Stimulated activated naive CD4-positive, alpha-beta T cell (primary cell): ENCODE data around the gene PLCXD1.
"Not testable (repeated sequence)": the region's sequence is repeated elsewhere in the genome, so short reads cannot be mapped to it uniquely, and the experiment has no call there.

Experiments
- DNase-seq, 6 experiments: peaks; one replicate each; lab custom pipeline; 2025; lab: John Stamatoyannopoulos, UW

Gene PLCXD1

DNA sequence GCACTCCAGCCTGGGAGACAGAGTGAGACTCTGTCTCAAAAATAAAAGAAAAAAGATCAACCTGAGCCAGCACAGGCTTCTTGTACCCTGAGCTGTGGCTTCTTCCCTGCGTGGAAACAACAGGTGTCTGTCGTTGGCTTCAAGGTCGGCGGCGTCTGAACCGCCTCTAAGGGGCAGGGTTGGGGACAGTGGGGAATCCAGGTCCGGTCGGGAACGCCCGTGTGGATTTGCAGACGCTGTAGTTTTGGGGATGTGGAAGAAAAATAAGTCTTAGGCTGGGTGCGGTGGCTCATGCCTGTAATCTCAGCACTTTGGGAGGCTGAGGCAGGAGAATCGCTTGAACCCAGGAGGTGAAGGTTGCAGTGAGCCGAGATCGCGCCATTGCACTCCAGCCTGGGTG, 17.2 kb upstream of the PLCXD1 start:
- DNase-seq, result not testable (repeated sequence)

DNA sequence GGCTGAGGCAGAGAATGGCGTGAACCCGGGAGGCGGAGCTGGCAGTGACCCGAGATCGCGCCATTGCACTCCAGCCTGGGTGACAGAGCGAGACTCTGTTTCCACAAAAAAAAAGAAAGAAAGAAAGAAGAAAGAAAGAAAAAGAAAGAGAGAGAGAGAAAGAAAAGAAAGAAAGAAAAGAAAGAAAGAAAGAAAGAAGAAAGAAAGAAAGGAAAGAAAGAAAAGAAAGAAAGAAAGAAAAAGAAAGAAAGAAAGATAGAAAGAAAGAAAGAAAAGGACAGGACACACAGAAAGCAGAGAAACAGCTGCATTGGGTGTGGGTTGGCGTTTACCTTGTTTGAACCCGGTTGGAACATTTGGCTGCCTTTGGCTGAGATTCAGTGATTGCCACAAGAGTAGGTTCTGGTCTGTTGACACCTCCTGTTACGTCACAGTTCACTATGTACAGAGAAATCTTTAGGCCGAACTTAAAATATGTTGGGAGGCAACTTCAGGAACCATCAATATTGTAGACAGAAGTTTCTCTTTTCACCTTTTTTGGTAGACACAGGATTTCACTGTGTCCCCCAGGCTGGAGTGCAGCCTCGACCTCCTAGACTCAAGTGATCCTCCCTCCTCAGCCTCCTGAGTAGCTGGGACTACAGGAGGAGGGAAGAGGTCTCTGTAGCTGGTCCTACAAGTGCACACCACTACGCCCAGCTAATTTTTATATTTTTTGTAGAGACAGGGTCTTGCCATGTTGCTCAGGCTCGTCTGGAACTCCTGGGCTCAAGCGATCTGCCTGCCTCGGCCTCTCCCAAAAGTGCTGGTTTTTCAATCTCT, 16.3 kb upstream of the PLCXD1 start:
- DNase-seq, result no peak

DNA sequence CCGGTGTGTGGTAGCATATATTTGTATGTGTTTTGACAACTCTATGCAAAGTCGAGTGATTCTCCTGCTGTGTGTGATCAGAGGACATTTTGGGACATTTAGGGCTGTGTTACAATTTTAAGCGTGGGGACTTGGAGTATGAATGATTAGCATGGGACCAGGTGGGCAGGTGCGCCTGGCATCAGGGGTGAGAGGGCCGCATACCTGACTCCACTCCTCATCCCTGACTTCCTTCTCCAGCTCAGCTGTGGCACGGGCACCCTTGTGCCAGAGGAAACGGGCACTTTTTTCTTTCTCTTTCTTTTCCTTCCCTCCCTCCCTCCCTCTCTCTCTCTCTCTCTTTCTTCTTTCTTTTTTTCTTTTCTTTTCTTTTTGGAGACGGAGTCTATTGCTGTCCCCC, 15.7 kb upstream of the PLCXD1 start:
- DNase-seq, result no peak

DNA sequence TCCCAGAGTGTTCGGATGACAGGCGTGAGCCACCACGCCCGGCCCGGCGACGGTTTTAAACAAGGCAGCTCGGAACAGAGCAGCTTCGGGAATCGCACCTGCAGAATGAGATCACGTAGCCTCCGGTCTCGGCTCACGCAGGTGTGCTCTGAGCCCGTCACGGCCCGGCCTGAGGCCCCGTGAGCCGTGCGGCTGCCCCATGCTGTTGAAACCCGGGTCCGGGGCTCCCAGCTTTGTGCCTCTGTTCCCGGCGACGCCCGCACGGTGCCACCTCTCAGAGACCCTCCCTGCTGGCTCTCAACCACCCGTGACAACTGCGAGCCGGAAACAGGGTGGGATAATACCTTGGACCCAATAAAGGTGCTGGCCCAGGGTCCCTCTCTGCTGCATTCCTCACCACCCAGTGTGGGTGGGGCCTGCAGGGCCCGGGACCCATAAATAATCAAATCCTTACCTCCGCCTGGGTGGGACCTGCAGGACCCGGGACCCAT, 13.4 kb upstream of the PLCXD1 start:
- DNase-seq, result no peak

DNA sequence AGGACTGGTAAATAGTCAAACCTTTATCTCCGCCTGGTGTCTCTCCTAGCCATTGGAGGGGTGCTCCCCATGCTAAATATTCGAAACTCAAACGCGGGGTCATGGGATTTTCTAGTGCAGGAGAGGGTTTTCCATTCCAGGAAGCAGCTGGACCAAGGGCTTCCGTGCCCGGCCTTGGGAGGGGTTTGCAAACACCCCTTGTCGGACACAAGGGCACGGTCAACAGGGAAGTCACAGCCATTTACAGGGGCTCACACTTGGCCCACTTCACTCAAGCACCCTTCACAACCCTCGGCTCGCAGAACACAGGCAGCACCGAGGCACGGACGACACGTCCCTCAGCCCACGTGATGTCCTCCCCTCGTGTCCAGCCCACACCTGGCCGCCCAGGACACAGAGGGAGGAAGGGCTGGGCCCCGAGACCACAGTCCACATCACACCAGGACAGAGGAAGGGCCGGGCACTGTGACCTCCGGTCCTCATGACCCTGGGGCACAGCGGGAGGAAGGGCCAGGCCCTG, 10.3 kb upstream of the PLCXD1 start:
- DNase-seq, result no peak

DNA sequence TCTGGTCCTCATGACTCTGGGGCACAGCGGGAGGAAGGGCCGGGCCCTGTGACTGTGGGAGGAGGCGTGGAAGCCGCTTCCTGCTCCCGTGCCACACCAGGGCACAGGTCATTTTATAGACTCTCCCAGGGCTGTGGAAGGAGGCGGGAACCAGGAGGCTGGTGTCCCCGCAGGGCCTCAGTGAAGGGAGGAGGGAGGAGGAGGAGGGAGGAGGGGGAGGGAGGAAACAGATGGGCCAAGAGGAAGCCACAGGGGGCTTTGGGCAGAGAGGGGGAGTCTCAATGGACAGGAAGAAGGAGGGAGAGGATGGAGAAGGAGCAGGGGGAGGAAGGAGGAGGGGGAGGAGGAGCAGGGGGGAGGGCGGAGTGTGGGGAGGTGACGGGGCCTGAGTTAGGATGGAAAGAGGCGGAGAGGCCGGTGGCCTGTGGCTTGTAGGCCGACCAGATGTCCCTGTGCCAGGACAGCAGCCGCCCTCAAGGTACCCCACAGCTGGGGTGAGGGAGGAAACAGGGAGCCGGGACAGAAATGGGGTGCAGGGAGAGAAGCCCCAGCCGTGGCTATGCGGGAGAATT, 6.2 kb upstream of the PLCXD1 start:
- DNase-seq, result no peak

DNA sequence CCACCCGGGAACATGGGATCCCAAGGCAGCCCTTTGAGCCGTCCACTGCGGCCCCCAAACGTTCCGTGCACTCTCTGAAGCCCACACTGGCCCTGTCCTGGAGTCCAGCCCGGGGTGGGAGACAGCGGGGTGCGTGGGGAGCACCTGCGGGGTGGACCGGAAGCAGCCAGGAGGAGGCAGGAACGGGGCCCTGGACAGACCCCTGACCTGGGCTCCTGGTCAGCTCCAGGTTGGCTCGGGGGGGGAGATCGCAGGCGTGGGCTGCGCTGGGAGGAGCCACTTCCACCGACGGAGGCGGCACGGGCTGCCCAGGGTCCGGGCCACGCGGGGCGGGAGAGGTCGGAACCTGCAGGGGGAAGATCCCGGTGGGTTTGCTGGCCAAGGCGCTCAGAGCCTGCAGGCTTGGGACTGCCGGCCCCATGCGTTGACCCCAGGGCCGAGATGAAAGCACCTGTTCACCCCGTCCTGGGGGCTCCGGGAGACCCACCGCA, 5.7 kb upstream of the PLCXD1 start:
- DNase-seq, result no peak

DNA sequence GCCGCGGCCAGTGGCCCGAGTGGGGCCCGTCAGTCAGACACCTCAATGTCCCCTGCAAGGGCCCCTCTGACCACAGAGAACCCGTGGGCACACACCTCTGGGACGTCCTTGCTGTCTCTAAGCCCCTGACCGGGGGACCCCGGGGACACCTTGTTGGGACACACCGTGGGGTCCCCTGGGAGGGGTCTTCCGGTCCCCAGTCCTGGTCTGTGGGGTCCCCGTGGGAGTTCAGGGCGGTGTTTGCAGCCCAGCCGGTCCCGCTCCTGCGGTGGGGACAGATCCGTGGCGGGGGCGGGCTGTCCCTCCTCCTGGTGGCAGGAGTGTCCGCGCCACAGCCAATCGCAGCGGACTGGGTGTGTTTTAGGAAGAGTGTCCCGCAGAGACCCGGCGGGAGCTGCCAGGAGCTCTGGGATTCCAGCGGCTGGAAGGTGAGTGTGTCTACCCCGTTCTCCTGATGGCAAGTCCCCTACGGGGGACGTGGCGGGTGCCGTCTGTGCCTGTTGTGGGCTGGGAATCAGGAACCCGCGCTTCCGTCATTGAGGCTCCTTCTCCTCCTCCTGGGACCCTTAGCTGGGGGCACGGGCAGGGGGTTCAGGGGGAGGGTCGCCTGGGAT, 5.1 kb upstream of the PLCXD1 start:
- no peak for DNase-seq

DNA sequence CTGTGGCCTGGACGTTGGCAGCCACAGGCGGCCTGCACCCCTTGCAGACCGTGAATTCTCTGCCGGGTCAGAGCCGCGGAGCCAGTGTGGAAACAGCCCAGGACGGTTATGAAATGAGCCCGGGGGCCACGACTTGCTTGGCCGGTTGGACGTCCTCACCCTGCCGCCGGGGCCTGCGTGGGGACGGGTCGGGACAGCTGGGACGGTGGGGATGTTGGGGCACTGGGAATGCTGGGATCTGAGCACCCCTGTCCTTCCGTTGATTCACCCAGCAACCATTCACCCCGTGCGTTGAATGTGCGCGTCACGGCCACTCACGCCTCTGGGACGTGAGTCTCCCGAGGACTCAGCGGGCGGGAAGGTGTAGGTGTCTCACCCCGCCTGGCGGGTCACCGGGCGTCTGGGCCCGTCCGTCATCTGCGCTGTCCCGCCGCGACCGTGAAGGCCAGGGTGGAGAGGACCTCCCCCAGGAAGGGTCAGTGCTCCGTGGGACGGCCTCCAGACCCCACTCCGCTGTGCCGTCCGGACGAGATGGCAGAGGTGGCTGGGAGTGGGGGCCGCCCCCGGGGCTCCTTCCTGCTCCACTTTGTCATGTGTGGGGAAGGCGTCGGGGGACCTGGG, 4.5 kb upstream of the PLCXD1 start:
- DNase-seq, result no peak

DNA sequence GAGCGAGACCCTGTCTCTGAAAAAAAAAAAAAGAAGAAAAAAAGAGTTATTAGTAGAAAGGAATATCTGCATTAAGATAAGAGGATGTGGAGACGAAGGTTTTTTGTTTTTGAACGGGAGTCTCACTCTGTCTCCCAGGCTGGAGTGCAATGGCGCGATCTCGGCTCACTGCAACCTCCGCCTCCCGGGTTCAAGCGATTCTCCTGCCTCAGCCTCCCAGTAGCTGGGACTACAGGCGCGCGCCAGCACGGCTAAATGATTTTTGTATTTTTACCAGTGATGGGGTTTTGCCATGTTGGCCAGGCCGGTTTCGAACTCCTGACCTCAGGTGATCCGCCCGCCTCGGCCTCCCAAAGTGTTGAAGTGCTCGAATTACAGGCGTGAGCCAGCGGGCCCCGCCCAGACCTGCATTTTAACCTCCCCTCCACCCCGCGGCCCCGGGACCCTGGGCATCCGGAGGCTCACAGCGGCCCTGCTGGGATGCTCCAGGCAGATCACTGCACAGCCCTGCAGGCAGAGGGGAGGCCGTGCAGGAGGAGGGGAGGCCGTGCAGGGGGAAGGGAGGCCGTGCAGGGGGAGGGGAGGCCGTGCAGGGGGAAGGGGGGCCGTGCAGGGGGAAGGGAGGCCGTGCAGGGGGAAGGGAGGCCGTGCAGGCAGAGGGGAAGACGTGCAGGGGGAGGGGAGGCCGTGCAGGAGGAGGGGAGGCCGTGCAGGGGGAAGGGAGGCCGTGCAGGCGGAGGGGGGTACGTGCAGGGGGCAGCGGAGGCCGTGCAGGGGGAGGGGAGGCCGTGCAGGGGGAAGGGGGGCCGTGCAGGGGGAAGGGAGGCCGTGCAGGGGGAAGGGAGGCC, 1.2 kb upstream of the PLCXD1 start:
- DNase-seq, result not testable (repeated sequence)

DNA sequence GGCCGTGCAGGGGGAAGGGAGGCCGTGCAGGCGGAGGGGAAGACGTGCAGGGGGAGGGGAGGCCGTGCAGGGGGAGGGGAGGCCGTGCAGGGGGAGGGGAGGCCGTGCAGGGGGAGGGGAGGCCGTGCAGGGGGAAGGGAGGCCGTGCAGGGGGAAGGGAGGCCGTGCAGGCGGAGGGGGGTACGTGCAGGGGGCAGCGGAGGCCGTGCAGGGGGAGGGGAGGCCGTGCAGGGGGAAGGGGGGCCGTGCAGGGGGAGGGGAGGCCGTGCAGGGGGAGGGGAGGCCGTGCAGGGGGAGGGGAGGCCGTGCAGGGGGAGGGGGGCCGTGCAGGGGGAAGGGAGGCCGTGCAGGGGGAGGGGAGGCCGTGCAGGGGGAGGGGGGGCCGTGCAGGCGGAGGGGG, 459 bp upstream of the PLCXD1 start:
- not testable (repeated sequence) for DNase-seq

DNA sequence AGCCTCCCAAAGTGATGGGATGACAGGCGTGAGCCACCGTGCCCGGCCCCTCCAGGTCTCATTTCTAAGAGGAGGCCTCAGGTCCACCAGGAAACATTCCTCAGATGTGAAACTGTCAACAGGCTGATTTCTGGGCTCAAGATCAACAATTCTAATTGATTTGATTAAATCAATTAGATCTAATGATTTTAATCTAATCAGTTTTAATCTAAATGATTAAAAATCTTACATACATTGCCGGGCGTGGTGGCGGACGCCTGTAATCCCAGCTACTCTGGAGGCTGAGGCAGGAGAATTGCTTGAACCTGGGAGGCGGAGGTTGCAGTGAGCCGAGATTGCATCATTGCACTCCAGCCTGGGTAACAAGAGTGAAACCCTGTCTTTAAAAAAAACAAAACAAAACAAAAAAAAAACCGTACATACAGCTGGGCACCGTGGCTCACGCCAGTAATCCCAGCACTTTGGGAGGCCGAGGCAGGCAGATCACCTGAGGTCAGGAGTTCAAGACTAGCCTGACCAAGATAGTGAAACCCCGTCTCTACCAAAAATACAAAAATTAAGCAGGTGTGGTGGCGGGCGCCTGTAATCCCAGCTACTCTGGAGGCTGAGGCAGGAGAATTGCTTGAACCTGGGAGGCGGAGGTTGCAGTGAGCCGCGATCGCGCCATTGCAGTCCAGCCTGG, 960 bp downstream of the PLCXD1 start:
- DNase-seq, result not testable (repeated sequence)

DNA sequence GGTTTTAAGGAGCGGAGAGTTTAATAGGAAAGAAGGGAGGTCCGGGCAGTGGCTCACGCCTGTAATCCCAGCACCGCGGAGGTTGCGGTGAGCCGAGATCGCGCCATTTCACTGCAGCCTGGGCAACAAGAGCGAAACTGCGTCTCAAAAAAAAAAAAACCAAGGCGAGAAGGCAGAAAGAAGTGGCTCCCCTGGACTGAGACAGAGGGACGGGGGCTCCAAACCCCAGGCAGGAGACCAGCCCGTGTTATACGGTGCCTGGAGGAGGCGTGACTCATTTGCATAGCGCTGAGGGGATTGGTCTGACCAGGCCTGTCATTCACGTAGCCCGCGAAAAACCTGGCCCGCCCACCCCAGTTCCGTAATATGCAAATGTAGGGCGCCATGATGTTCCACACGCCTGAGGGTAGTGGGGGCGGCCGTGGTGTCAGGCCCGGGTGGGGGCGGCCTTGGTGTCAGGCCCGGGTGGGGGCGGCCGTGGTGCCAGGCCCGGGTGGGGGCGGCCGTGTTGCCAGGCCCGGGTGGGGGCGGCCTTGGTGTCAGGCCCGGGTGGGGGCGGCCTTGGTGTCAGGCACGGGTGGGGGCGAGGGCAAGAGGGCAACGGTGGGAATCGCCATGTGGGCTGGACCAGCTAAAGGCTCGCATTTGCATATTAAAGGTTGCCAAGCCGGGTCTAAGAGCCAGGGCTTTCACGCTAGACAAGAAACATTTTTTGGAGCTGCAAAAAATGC, 2.1 kb downstream of the PLCXD1 start:
- DNase-seq, result no peak

DNA sequence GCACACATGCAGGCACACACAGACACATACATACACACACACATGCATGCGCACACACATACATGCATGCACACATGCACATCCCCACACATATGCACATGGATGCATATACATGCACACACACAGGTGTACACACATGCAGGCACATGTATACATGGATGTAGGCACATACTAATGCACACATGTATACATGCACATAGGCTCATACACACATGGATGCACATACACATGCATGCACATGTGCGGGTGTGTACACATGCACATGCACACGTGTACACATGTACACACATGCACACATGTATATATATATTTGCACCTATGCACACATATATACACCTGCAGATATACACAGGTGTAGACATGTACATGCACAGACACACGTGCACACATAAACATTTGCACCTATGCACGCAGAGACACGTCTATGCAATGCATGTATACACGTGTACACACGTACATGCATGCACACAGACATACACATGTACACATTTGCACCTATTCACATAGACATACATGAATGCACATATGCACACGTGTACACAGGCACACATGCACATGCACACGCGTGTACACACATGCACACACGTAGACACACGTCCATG, 4.0 kb downstream of the PLCXD1 start:
- DNase-seq, result no peak

DNA sequence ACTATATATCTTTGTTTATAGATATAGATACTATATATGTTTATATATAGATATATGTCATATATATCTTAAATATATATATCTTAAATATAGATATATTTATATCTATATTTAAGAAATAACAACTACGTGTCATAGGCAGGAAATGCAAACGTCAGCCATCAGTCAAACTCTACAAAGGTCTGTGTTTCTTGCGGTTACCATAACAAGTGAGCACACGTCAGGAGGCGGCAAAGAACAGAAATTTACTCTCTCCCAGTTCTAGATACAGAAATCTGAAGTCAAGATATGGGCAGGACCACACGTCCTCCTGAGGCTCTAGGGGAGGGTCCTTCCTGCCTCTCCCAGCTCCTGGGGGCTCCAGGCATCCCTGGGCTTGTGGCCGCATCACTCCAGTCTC, 6.5 kb downstream of the PLCXD1 start:
- DNase-seq, result no peak

DNA sequence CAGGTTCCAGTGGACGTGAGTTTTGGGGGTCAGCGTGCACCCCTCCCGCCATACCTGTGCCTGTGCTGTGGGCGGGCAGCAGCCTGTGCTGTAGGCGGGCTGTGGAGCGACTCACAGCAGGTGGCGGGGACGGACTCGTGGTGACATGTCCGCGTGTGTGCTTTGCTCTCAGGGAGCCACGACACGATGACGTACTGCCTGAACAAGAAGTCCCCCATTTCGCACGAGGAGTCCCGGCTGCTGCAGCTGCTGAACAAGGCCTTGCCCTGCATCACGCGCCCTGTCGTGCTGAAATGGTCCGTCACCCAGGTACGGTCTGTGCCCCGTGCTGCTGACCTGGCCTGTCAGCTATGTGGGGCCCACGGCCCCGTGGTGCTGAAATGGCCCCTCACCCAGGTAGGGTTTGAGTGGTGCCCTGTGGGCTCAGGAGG, 7.4 kb downstream of the PLCXD1 start:
- DNase-seq, result no peak

DNA sequence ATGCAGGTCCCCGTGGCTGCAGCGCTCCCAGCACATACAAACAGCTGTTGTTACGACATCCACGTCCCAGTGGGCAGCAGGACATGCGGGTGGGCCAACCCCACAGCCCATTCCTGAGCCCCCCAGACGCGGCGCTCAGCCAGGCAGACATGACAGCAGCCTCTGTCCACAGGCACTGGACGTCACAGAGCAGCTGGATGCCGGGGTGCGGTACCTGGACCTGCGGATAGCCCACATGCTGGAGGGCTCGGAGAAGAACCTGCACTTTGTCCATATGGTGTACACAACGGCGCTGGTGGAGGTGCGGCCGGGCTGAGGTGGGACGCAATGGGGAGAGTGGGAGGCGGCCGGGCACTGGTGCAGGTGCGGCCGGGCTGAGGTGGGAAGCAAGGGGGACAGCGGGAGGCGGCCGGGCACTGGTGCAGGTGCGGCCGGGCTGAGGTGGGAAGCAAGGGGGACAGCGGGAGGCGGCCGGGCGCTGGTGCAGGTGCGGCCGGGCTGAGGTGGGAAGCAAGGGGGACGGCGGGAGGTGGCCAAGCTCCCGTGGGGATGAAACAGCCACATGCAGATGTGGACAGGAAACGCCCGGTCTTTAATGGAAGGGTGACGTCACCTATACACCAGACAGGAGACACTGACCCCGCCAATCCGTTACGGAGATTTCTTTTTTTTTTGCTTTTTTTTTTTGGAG, 9.4 kb downstream of the PLCXD1 start:
- no peak for DNase-seq

DNA sequence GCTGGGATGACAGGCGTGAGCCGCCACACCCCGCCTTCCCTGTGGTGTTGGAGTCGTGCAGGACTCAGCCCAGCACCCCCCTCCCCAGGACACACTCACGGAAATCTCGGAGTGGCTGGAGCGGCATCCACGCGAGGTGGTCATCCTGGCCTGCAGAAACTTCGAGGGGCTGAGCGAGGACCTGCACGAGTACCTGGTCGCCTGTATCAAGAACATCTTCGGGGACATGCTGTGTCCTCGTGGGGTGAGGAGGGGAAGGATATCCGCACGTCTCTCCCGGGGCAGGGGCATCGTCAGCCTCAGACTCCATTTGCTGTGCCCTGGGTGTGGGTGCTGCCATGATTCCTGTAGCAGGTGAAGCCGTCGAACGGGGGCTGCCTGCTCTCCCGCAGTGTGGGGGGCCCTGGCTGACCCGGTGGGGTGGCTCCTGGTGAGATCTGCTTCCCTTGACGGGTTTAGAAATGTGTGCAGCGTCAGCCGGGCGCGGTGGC, 10.3 kb downstream of the PLCXD1 start:
- DNase-seq, result no peak
